ENCODE data around the gene YTHDF1.

The YTHDF1 gene

DNA sequence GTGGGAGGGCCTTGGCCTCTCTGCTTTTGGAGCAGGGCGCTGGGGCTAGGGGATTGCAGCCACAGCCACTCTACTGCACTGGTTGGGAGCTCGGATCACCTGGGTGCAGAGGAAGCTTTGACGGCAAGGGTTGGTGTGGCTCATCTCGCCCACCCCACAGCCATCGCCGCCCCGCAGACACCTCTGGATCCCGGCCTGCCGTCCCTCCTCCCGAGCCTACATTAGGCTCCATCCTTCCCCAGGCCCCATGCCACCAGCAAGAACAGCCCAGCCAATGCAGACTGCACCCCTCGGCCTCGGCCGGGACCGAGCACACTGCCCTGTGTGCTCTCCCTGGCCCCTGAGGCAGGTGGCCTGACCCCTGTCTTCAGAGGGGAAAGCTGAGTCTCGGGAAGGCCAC lies 44.6 kb upstream of the YTHDF1 start:
- H3K4me3 ChIP-seq (ENCODE audit: low read depth, low read length), result no peak overlapping the region
- TF ChIP-seq, protein P1, sequence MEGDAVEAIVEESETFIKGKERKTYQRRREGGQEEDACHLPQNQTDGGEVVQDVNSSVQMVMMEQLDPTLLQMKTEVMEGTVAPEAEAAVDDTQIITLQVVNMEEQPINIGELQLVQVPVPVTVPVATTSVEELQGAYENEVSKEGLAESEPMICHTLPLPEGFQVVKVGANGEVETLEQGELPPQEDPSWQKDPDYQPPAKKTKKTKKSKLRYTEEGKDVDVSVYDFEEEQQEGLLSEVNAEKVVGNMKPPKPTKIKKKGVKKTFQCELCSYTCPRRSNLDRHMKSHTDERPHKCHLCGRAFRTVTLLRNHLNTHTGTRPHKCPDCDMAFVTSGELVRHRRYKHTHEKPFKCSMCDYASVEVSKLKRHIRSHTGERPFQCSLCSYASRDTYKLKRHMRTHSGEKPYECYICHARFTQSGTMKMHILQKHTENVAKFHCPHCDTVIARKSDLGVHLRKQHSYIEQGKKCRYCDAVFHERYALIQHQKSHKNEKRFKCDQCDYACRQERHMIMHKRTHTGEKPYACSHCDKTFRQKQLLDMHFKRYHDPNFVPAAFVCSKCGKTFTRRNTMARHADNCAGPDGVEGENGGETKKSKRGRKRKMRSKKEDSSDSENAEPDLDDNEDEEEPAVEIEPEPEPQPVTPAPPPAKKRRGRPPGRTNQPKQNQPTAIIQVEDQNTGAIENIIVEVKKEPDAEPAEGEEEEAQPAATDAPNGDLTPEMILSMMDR (IDR thresholded peaks at IDR 0.05; ENCODE audit: borderline replicate concordance, insufficient read depth, low read depth, low read length), result no peak

DNA sequence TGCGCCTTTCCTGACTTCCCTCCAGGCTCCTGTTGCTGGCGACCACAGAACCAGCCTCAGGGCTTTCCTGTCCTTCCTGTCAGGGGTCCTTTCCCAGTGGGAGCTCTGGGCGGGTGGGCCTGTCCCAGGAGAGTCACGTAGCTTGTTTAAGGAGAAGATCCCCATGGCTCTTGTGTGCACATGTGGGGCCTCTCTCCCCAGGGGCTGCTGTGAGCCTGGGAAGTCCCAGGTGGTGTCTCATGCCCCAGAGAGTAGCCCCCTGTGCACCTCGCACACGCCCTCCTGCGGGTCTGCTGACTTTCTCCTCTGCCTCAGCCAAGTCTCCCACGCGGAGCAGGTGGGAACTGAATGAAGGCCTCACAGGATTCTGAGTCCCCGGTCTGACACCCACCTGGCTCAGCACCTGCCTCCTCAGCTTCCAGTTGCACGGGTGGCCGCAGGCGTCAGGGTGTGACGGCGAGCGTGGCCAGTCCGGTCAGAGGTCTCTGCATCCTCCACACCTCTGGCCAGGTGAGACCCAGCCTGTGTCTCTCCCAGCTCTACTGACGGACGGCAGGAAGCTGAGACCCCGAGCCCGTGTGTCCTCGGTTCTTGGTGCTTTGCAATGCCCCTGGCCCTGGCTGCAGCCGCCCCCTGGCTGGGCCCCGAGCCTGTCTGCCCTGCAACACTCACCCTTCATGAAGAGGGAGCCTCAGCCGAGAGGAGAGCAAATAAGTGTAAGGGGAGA lies 44.0 kb upstream of the YTHDF1 start:
- TF ChIP-seq, protein P1 (IDR thresholded peaks at IDR 0.05; ENCODE audit: borderline replicate concordance, insufficient read depth, low read depth, low read length), result no peak
- H3K4me3 ChIP-seq (ENCODE audit: low read depth, low read length), result no peak overlapping the region

DNA sequence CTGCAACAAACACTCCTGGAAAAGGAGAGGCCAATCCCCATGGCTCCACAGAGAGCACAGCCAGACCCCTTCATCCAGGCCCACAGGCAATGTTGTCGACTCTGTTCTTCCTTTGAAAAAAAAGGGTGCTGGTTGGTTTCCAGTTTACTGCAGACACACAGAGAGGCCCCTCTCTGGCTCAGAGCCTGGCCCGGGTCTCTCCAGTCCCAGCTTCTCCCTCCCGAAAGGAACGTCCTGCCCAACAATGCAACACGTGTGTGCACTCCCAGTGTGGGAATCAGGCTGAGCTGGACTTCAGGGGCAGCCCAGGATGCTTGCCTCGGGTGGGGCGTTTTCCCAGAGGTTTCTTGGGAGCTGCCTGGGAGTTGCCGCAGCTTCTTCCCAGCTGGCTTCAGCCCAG lies 42.9 kb upstream of the YTHDF1 start:
- TF ChIP-seq, protein P1 (IDR thresholded peaks at IDR 0.05; ENCODE audit: borderline replicate concordance, insufficient read depth, low read depth, low read length), result no peak
- no peak overlapping the region for H3K4me3 ChIP-seq (ENCODE audit: low read depth, low read length)

DNA sequence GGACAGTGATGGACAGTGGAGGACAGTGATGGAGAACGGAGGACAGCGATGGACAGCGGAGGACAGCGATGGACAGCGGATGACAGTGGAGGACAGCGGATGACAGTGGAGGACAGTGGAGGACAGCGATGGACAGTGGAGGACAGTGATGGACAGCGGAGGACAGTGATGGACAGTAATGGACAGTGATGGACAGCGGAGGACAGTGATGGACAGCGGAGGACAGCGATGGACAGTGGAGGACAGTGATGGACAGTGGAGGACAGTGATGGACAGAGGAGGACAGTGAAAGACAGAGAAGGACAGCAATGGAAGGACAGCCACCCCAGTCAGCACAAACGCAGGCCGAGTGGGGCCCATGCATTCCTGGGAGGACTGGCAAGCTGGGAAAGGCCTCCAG lies 41.7 kb upstream of the YTHDF1 start:
- TF ChIP-seq, protein P1 (IDR thresholded peaks at IDR 0.05; ENCODE audit: borderline replicate concordance, insufficient read depth, low read depth, low read length), result no peak
- no peak overlapping the region for H3K4me3 ChIP-seq (ENCODE audit: low read depth, low read length)

DNA sequence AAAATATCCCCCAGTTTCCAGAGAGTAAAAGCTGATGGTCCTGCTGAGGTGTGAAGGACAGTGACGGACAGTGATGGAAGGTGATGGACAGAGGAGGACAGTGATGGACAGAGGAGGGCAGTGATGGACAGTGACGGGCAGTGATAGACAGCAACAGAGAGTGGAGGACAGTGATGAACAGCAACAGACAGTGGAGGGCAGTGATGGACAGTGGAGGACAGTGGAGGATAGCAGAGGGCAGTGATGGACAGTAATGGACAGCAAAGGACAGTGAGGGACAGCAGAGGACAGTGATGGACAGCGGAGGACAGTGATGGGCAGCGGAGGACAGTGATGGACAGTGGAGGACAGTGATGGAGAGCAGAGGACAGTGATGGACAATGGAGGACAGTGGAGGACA lies 41.0 kb upstream of the YTHDF1 start:
- H3K4me3 ChIP-seq (ENCODE audit: low read depth, low read length), result no peak overlapping the region
- TF ChIP-seq, protein P1 (IDR thresholded peaks at IDR 0.05; ENCODE audit: borderline replicate concordance, insufficient read depth, low read depth, low read length), result no peak

DNA sequence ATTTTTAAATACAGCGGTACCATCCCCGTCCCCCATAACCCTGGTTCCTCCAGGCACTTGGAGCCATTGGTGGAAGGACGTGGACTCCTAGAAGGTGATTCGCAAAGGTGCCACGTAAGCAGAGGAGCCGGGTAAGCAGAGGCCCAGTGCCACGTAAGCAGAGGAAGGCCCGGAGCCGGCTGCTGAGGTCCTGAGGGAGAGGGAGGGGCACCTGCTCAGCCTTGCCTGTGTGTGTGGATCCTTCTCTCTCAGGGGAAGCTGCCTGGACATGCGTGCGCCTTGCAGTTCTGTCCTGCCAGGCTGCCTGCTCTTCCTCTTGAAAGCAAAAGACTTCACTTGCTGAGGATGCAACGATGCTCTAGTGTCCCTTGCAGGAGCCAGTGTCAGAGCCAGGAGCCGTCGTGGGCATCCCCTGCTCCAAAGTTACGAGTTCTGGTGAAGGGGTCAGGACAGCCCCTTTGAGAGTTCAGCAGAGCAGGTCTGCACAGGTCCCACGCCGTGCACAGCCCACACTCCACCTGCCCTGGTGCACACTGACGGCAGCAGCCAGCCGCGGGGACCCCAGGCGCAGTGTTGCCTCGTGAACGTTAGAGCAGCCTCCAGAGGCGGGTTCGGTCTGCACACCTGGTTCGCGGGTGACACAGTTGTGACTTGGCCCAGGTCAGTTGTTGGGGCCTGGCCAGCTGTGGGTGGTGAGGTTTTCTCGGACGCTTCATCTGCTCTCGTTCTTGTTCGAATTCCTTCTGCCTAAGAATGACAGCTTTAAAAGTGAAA lies 40.2 kb upstream of the YTHDF1 start:
- TF ChIP-seq, protein P1 (IDR thresholded peaks at IDR 0.05; ENCODE audit: borderline replicate concordance, insufficient read depth, low read depth, low read length), result no peak
- no peak overlapping the region for H3K4me3 ChIP-seq (ENCODE audit: low read depth, low read length)
